ENCODE data around the gene SENP3. TPM values are rescaled to one million over a fixed set of nuclear protein-coding genes. Genes with fewer than 3 reads are reported as not detected.

SENP3 gene
- polyA plus RNA-seq, 1 donor (not counting 4 experiments of a cell fraction or from before 2014, with no cell fraction given) = 99.1 TPM

GRCh38 chr17:7589204-7589868, 27.6 kb downstream of the SENP3 start:
- no peak for DNase-seq (ENCODE audit: low read depth, low spot score)
- Histone ChIP-seq H3K36me3 (ENCODE audit: control insufficient read depth in 2 of 2, extremely low read depth in 1 of 2, insufficient read depth in 2 of 2, low read length in 2 of 2) (peaks cover 32 to 49% of the 10 kb centered on the region in 2 experiments), H2AFZ (ENCODE audit: control insufficient read depth, low read length) (no peak overlapping the region)

GRCh38 chr17:7589891-7590691, 28.4 kb downstream of the SENP3 start, which contains the start of gene SOX15:
Gene SOX15 (minus strand): TSS chr17:7590094. CDS start chr17:7589676, 418 bp downstream.
- Histone ChIP-seq H3K9me3 (ENCODE audit: control insufficient read depth, low read depth, low read length) (no peaks in the 10 kb centered on the region), H3K4me1 (ENCODE audit: control insufficient read depth, extremely low read depth, insufficient read depth, low read length) (peaks cover 31% of the 10 kb centered on the region), H4K20me1 (ENCODE audit: control insufficient read depth, extremely low read depth, insufficient read depth, low read length) (no peaks in the 10 kb centered on the region), H3K4me2 (ENCODE audit: control insufficient read depth, extremely low read depth, insufficient read depth, low read depth, low read length) (peak within 1 kb of the TSS; percentile 97), H3K27me3 (ENCODE audit: control insufficient read depth, extremely low read depth, insufficient read depth, low read length) (no peaks in the 10 kb centered on the region), H3K79me2 (ENCODE audit: control insufficient read depth, insufficient read depth, low read length) (peaks cover 39% of the 10 kb centered on the region), H2AFZ (ENCODE audit: control insufficient read depth, low read length) (no peak within 1 kb of the TSS), H3K27ac (ENCODE audit: control insufficient read depth, insufficient read depth, low read length) (peak within 1 kb of the TSS; percentile 99), H3K36me3 (ENCODE audit: control insufficient read depth in 2 of 2, extremely low read depth in 1 of 2, insufficient read depth in 2 of 2, low read length in 2 of 2) (peaks cover 36 to 56% of the 10 kb centered on the region in 2 experiments), H3K9ac (ENCODE audit: control insufficient read depth, extremely low read depth, insufficient read depth, low read length) (peak within 1 kb of the TSS; percentile 91), H3K9me1 (ENCODE audit: control insufficient read depth, extremely low read depth, insufficient read depth, low read length) (no peaks in the 10 kb centered on the region), H3K4me3 (ENCODE audit: control insufficient read depth in 2 of 3, extremely low read depth in 1 of 3, insufficient read depth in 2 of 3, low read depth in 1 of 3, low read length in 3 of 3) (peak within 1 kb of the TSS; percentile 78 to 98 (median 92))
- dilution Hi-C loops (cut with MboI; ENCODE audit: extremely low pct_ligation_motif_present, low sequenced_read_pairs) = no loop called here
- DNase-seq (ENCODE audit: low read depth, low spot score) = no peak
- FAIRE-seq = peak; percentile 20
- TF ChIP-seq CTCF (optimal IDR thresholded peaks at IDR 0.05 in 1 of 3, IDR thresholded peaks at IDR 0.05 in 1 of 3, conservative IDR thresholded peaks at IDR 0.05 in 1 of 3; ENCODE audit: extremely low read depth in 1 of 3, insufficient read depth in 2 of 3, low read length in 3 of 3) = peak in 1 of 3 experiments; percentile 5
- TF ChIP-seq EZH2 (IDR thresholded peaks at IDR 0.05; ENCODE audit: low read length) = no peak

More at GRCh38 chr17:7589204-7589868, 27.6 kb downstream of the SENP3 start:
- dilution Hi-C loops (cut with MboI; ENCODE audit: extremely low pct_ligation_motif_present, low sequenced_read_pairs) = no loop called here
- peaks cover 43% of the 10 kb centered on the region for H3K79me2 ChIP-seq (ENCODE audit: control insufficient read depth, insufficient read depth, low read length)
- H3K27ac ChIP-seq (ENCODE audit: control insufficient read depth, insufficient read depth, low read length) = peak overlapping the region; percentile 99
- peak overlapping the region; percentile 78 to 98 (median 92) for H3K4me3 ChIP-seq (ENCODE audit: control insufficient read depth in 2 of 3, extremely low read depth in 1 of 3, insufficient read depth in 2 of 3, low read depth in 1 of 3, low read length in 3 of 3)
- peaks cover 35% of the 10 kb centered on the region for H3K4me1 ChIP-seq (ENCODE audit: control insufficient read depth, extremely low read depth, insufficient read depth, low read length)
- H3K27me3 ChIP-seq (ENCODE audit: control insufficient read depth, extremely low read depth, insufficient read depth, low read length) = no peaks in the 10 kb centered on the region
- H3K4me2 ChIP-seq (ENCODE audit: control insufficient read depth, extremely low read depth, insufficient read depth, low read depth, low read length) = peak overlapping the region; percentile 97
- no peaks in the 10 kb centered on the region for H4K20me1 ChIP-seq (ENCODE audit: control insufficient read depth, extremely low read depth, insufficient read depth, low read length)
- H3K9me3 ChIP-seq (ENCODE audit: control insufficient read depth, low read depth, low read length) = no peaks in the 10 kb centered on the region
- no peaks in the 10 kb centered on the region for H3K9me1 ChIP-seq (ENCODE audit: control insufficient read depth, extremely low read depth, insufficient read depth, low read length)
- peak; percentile 57 for FAIRE-seq
- H3K9ac ChIP-seq (ENCODE audit: control insufficient read depth, extremely low read depth, insufficient read depth, low read length) = peak overlapping the region; percentile 91
- TF ChIP-seq CTCF (optimal IDR thresholded peaks at IDR 0.05 in 1 of 3, IDR thresholded peaks at IDR 0.05 in 1 of 3, conservative IDR thresholded peaks at IDR 0.05 in 1 of 3; ENCODE audit: extremely low read depth in 1 of 3, insufficient read depth in 2 of 3, low read length in 3 of 3) = peak; percentile 75 to 93 (median 86)
- TF ChIP-seq EZH2 (IDR thresholded peaks at IDR 0.05; ENCODE audit: low read length) = no peak
